Fibroblast of pulmonary artery (primary cell): Measurements from ENCODE around the gene RFC4.
"Not testable (repeated sequence)": the region's sequence is repeated elsewhere in the genome, so short reads cannot be mapped to it uniquely, and the experiment has no call there.

Experiments used
- DNase-seq: peaks from one replicate; pipeline ENCODE4 v3.0.0-alpha.2; 2010; ENCODE audit warnings: low read depth
- H3K4me3 ChIP-seq: replicated peaks from 2 replicates; pipeline ENCODE4 v1.5.1; 2011; ENCODE audit warnings: low read depth, mild to moderate bottlenecking, control low read depth, low read length, moderate library complexity
- TF ChIP-seq, protein P1 (sequence below): IDR thresholded peaks from 2 replicates; pipeline ENCODE4 v1.5.1; 2011; ENCODE audit warnings: mild to moderate bottlenecking, control low read depth, low read length, inconsistent platforms; ENCODE audit errors: missing control alignments

RFC4 gene, protein sequence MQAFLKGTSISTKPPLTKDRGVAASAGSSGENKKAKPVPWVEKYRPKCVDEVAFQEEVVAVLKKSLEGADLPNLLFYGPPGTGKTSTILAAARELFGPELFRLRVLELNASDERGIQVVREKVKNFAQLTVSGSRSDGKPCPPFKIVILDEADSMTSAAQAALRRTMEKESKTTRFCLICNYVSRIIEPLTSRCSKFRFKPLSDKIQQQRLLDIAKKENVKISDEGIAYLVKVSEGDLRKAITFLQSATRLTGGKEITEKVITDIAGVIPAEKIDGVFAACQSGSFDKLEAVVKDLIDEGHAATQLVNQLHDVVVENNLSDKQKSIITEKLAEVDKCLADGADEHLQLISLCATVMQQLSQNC

DNA sequence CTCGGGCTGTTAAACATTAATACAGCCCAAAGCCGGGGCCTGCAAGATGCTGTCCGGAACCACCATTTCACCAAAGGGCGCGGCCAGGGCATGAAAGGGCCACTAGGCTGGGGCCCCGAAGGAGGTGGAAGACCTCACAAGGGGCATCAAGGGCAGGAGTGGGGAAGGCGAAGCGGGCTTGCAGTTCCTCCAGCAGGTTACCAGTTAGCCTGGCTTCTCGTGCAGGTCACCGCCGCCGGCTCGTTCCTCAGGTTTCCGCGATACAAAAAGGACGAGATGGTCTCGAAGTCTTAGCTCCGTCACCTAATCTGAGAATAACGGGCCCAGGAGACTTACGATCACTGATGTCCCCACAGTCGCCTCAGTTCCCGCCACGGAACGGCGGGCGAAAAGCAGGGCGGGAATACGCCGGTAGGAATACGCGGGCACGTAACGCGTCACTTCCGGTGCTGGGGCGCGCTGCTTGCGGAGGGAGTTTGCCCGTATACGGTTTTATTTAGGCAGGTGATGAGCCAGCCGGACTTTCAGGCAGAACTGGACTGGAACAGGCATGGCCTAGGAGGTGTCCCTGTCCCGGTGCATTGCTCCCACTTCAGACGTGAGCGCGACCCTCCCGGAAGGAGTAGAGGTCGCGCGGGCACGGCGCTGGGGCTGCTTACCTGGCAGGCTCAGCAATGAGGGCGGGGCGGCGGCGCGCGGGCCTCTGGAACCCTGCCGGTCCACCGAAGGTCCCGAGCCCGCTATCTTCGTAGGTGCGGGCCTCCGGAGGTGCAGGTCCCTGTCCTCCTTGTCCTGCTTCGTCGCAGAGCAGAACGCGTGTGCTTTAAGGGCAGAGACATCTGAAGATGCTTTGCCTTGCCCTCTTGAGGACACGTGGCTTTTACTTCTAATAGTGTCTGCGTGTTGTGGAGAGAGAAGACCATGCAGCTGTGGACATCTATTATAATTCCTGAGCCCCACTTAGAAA lies at the start of gene RFC4:
Gene RFC4, minus strand, starts transcription at position 394 of the 967 bp plus-strand sequence. CDS start 1,769 bp downstream, outside the sequence.
- DNase-seq = peak; percentile 70
- TF ChIP-seq, protein P1, sequence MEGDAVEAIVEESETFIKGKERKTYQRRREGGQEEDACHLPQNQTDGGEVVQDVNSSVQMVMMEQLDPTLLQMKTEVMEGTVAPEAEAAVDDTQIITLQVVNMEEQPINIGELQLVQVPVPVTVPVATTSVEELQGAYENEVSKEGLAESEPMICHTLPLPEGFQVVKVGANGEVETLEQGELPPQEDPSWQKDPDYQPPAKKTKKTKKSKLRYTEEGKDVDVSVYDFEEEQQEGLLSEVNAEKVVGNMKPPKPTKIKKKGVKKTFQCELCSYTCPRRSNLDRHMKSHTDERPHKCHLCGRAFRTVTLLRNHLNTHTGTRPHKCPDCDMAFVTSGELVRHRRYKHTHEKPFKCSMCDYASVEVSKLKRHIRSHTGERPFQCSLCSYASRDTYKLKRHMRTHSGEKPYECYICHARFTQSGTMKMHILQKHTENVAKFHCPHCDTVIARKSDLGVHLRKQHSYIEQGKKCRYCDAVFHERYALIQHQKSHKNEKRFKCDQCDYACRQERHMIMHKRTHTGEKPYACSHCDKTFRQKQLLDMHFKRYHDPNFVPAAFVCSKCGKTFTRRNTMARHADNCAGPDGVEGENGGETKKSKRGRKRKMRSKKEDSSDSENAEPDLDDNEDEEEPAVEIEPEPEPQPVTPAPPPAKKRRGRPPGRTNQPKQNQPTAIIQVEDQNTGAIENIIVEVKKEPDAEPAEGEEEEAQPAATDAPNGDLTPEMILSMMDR = no peak
- peak within 1 kb of the TSS; percentile 90 for H3K4me3 ChIP-seq

DNA sequence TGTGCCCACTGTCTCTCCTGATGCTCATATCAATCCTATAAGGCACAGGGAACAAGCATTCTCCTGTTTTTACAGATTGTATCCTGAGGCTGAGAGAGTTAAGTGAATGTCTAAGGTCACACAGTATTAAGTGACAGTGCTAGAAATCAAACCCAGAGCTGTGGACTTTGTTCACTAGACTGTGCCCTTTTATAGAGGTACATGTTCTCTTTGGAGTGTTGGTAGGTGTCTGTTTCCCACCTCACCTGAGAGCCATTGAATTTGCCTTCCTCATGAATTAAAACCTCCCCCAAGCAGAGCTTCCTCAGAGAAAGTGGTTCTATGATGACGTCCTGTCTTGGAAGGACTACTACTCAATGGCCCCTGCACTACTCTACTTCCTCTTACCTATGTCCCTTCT lies 48.7 kb upstream of the RFC4 start:
- H3K4me3 ChIP-seq = no peak overlapping the region
- no peak for DNase-seq
- TF ChIP-seq, protein P1 = no peak

DNA sequence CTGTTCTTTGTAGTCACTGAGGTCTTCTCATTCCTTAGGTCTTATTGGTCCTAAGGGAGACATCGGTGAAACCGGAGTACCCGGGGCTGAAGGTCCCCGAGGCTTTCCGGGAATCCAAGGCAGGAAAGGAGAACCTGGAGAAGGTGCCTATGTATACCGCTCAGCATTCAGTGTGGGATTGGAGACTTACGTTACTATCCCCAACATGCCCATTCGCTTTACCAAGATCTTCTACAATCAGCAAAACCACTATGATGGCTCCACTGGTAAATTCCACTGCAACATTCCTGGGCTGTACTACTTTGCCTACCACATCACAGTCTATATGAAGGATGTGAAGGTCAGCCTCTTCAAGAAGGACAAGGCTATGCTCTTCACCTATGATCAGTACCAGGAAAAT lies 47.9 kb upstream of the RFC4 start:
- TF ChIP-seq, protein P1 = no peak
- H3K4me3 ChIP-seq = no peak overlapping the region
- no peak for DNase-seq

DNA sequence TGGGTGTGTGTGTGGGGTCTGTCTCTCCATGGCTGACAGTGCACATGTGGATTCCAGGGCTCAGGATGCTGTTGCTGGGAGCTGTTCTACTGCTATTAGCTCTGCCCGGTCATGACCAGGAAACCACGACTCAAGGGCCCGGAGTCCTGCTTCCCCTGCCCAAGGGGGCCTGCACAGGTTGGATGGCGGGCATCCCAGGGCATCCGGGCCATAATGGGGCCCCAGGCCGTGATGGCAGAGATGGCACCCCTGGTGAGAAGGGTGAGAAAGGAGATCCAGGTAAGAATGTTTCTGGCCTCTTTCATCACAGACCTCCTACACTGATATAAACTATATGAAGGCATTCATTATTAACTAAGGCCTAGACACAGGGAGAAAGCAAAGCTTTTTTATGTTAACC lies 46.7 kb upstream of the RFC4 start:
- no peak overlapping the region for H3K4me3 ChIP-seq
- DNase-seq = no peak
- TF ChIP-seq, protein P1 = no peak

DNA sequence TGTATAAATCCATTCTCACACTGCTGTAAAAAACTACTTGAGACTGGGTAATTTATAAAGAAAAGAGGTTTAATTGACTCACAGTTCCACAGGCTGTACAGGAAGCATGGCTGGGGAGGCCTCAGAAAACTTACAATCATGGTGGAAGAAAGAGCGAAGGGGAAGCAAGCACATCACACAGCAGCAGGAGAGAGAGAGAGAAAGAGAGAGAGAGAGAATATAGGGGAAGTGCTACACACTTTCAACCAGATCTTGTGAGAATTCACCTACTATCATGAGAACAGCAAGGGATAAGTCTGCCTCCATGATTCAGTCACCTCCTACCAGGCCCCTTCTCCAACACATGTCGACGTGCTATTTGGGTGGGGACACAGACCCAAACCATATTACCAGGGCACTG lies 45.6 kb upstream of the RFC4 start:
- H3K4me3 ChIP-seq, DNase-seq: not testable (repeated sequence)

DNA sequence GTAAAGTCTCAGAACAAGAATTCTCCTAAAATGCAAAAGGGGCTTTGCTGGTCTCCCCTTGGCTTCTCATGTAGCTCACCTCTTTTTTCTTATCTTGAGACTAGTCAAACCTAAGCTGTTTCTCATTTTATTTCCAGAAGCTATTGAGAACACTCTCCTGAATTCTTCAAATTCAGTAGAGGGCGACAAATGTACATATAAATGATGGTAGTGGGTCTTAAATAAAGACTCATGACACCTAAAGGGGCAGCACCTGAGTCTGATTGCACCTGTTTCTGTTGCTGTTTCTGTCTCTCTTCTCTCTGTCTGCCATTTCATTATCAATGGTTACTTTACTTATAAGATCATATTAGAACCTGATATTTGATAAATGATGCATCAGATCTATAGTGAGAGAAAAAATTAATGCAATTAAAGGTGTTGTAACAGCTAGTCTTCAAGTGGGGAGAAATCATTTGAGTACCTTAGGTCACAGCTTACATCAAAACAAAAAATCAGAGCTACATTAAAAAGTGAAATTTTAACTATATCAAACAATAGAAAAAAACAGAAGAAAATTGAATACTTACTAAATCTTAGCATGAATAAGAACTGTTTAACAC lies 43.2 kb upstream of the RFC4 start:
- DNase-seq = peak; percentile 66
- TF ChIP-seq, protein P1 = peak; percentile 43
- no peak overlapping the region for H3K4me3 ChIP-seq

DNA sequence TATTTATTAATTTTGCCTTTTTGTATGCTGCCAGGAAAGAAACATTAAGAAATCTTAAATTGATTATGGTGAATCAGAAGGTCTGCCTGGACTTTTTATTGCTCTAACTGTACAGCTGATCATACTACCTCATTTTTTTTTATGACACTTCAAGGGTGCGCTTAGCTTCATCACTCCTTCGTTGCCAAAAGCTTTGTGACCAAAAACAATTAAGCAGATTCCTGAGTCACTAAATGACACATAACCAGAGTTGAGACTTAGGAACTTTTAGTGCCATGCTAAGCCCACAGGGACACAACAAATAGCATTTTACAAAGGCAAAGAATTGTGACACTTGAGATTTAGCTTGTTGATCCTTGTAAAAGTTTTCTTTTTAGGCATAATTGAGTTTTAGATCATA lies 41.2 kb upstream of the RFC4 start:
- DNase-seq = no peak
- H3K4me3 ChIP-seq = no peak overlapping the region
- TF ChIP-seq, protein P1 = no peak
